ENCODE measurements around the gene ATG14.

- no peak for TF ChIP-seq POLR2AphosphoS5 (IDR thresholded peaks at IDR 0.05; ENCODE audit: low read depth, low read length)
- no peak for TF ChIP-seq TAF1 (IDR thresholded peaks at IDR 0.05; ENCODE audit: borderline replicate concordance, low read depth, low read length)
Measured at GRCh38 chr14:55414551-55414950, 2.9 kb upstream of the ATG14 start.

Measured in GM12892 (cell line).